Mucosa of stomach (tissue), 1 donor: ENCODE measurements around the gene STK39.
A peak's percentile ranks its signal among the peaks of the same experiment; 100 is the strongest.

Experiments
- H3K27me3 ChIP-seq: one replicate; pipeline ENCODE4 v1.7.0; 2013; ENCODE audit warnings: mild to moderate bottlenecking, low read length; ENCODE audit not compliant: control insufficient read depth, insufficient read depth
- H3K36me3 ChIP-seq: one replicate; pipeline ENCODE4 v1.7.0; 2013; ENCODE audit warnings: low read length; ENCODE audit not compliant: control insufficient read depth, insufficient read depth
- H3K4me1 ChIP-seq: one replicate; pipeline ENCODE4 v1.7.0; 2013; ENCODE audit warnings: mild to moderate bottlenecking, low read length; ENCODE audit not compliant: control insufficient read depth, insufficient read depth
- H3K4me3 ChIP-seq: one replicate; pipeline ENCODE4 v1.7.0; 2013; ENCODE audit warnings: low read length
- H3K9ac ChIP-seq: one replicate; pipeline ENCODE4 v1.7.0; 2013; ENCODE audit warnings: mild to moderate bottlenecking, low read length, moderate library complexity
- H3K9me3 ChIP-seq: one replicate; pipeline ENCODE4 v1.7.0; 2013; ENCODE audit warnings: mild to moderate bottlenecking, low read length, moderate library complexity; ENCODE audit not compliant: control insufficient read depth
- donor health status: Pancreatic carcinoma.

The STK39 gene

DNA sequence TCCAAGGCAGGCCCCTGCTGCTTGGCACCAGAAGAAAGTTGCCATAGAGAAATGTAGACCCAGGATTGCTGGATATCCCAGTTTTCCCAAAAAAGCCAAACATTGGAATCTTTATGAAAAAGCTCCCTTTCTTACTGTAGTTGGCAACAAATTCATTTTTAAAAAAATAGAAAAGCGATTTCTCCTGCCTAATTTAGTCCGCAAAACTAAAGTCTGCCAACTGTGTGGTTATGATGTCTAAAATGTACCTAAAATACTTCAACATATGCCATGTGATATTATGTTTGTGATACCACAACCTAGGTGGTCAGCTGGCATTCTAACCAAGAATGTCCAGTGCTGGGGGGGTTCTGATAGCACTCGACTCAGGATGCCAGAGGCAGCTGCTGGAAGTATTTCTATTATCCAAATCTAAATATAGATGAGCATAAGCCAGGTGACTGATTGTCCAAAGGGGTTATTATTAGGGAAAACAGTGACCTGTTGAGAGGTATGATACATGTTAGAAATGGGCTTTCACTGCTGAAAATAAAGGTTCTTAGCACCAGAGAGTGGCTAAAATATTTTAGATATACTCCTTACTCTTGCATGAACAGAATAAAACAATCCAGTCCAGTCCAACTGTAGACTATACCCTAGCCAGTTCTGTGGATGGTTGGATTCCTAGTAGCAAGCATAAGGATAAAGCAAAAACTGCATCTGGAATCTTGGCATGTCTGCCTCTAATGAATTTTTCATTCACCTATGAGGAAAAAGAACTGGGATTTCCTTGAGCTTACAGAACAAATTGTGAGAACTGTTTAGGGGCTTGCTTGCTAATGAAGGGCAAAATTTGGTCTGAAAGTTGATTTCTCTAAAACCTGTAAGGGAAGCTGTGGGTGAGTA, 101.7 kb downstream of the STK39 start:
- H3K4me1 ChIP-seq: peaks cover 12% of the 10 kb centered on the region
- H3K9ac ChIP-seq: no peak overlapping the region

DNA sequence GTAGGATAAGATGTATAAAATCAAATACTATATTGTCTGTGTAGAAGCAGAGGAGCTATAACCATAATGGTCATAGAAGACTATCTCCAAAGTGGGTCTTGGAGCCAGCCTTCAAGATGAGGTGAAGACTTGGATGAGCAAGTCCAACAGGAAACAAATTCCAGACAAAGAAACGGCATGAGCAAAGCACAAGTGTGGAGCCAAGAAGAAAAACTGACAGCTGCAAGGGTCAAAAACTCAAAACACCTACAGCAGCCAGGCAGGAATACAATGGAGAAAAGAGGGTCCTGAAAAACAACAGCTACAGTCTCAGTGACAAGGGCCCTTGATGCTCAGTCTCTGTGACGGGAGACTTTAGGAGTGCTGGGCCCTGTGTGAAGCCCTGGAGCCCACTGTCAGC, 102.4 kb downstream of the STK39 start:
- H3K36me3 ChIP-seq: no peaks in the 10 kb centered on the region
- no peaks in the 10 kb centered on the region for H3K9me3 ChIP-seq
- no peak overlapping the region for H3K4me3 ChIP-seq
- no peak overlapping the region for H3K9ac ChIP-seq
- H3K4me1 ChIP-seq: peaks cover 19% of the 10 kb centered on the region
- H3K27me3 ChIP-seq: no peaks in the 10 kb centered on the region

More for the DNA sequence above, 101.7 kb downstream of the STK39 start:
- Histone ChIP-seq H3K4me3 (no peak overlapping the region), H3K27me3 (no peaks in the 10 kb centered on the region), H3K36me3 (no peaks in the 10 kb centered on the region), H3K9me3 (no peaks in the 10 kb centered on the region)

DNA sequence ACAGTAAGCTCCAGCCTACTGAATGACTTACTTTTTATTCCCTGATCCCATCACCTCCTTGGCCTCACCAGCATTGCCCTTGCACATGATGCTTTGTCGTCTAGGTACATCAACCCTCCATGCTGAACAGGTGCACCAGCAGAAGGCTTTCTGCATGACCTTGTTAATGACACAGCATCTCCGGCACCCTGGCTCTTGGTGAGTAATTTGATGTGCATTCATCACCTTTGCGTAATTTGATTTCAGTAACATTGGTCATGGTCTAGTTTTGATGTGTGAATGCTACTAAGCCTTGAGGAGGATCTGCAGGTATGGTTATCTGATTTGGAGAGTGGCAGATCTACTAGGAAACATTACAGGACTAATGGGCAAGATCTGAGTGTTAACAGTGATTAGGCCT, 103.6 kb downstream of the STK39 start:
- Histone ChIP-seq H3K4me1 (peaks cover 26% of the 10 kb centered on the region), H3K36me3 (no peaks in the 10 kb centered on the region), H3K27me3 (no peaks in the 10 kb centered on the region), H3K9ac (no peak overlapping the region), H3K4me3 (no peak overlapping the region), H3K9me3 (no peaks in the 10 kb centered on the region)

DNA sequence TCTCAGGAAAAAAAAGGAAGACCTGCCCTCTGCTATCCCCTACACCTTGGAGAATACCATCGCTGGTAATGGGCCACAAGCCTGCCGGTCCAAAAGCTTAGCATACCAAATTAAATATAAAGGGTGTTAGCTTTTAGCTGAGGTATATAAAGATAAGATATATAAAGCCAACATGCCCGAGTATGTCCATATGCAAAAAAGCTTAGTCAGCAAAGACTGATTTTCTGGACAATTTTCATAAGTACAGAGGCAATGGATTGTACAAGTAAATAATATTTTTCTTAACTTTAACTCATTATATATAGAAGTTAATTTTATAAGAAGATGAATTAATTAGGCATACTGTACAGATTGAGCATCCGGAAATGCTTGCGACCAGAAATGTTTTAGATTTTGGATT, 106.5 kb downstream of the STK39 start:
- no peaks in the 10 kb centered on the region for H3K27me3 ChIP-seq
- H3K9ac ChIP-seq: no peak overlapping the region
- H3K36me3 ChIP-seq: no peaks in the 10 kb centered on the region
- H3K9me3 ChIP-seq: no peaks in the 10 kb centered on the region
- H3K4me1 ChIP-seq: peaks cover 44% of the 10 kb centered on the region
- no peak overlapping the region for H3K4me3 ChIP-seq

GRCh38 chr2:168139852-168140251, 107.5 kb downstream of the STK39 start:
- no peaks in the 10 kb centered on the region for H3K27me3 ChIP-seq
- no peaks in the 10 kb centered on the region for H3K9me3 ChIP-seq
- no peak overlapping the region for H3K9ac ChIP-seq
- H3K4me3 ChIP-seq: no peak overlapping the region
- peaks cover 49% of the 10 kb centered on the region for H3K4me1 ChIP-seq
- no peaks in the 10 kb centered on the region for H3K36me3 ChIP-seq

DNA sequence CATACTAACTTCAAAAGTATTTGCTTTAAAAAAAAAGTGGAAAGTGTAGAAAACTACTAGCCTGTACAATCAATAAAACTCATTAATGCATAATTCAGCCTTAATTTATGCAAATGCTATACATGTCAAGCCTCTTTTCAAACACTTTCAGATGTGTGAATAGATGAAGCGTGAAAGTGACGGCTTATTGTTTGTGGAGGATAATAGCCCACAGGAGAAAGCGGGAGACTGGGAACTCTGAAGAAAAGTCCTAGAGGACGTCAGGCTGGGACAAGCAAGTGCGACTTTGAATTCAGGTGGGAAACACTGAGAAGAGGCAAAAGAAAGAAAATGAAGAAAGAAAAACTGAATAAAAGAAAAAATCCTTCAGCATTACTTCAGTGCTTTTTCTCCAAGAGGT, 108.5 kb downstream of the STK39 start:
- Histone ChIP-seq H3K9me3 (no peaks in the 10 kb centered on the region), H3K36me3 (no peaks in the 10 kb centered on the region), H3K9ac (peak overlapping the region; percentile 42), H3K4me1 (peaks cover 49% of the 10 kb centered on the region), H3K27me3 (no peaks in the 10 kb centered on the region), H3K4me3 (no peak overlapping the region)

DNA sequence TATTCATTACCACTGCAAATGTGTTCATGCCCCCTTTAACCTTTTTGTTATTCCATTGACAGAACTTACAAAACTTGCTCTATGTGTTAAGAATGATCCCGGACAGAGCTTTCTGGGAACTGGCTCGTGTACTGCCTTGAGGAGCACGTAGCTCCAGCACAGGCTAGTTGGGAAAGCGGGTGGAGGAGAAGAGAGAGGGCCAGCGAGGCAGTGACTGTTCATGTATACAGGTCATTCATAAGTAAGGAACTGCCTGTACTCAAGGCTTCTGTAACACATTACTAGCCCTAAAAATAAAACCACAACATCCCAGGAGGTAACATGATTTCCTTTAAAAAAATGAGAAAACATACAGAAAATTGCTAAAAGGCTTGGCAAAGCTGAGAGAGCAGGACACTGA, 109.0 kb downstream of the STK39 start:
- Histone ChIP-seq H3K9me3 (no peaks in the 10 kb centered on the region), H3K9ac (peak overlapping the region; percentile 42), H3K4me1 (peaks cover 49% of the 10 kb centered on the region), H3K27me3 (no peaks in the 10 kb centered on the region), H3K36me3 (no peaks in the 10 kb centered on the region), H3K4me3 (no peak overlapping the region)

GRCh38 chr2:168137510-168138180, 109.8 kb downstream of the STK39 start:
- Histone ChIP-seq H3K9me3 (no peaks in the 10 kb centered on the region), H3K36me3 (no peaks in the 10 kb centered on the region), H3K4me1 (peaks cover 49% of the 10 kb centered on the region), H3K27me3 (no peaks in the 10 kb centered on the region), H3K9ac (peak overlapping the region; percentile 42), H3K4me3 (no peak overlapping the region)

- H3K36me3 ChIP-seq: no peaks in the 10 kb centered on the region
- no peak overlapping the region for H3K4me3 ChIP-seq
- H3K27me3 ChIP-seq: no peaks in the 10 kb centered on the region
- peaks cover 45% of the 10 kb centered on the region for H3K4me1 ChIP-seq
- H3K9me3 ChIP-seq: no peaks in the 10 kb centered on the region
- H3K9ac ChIP-seq: no peak overlapping the region
Observed at GRCh38 chr2:168136392-168136977, 110.9 kb downstream of the STK39 start.

DNA sequence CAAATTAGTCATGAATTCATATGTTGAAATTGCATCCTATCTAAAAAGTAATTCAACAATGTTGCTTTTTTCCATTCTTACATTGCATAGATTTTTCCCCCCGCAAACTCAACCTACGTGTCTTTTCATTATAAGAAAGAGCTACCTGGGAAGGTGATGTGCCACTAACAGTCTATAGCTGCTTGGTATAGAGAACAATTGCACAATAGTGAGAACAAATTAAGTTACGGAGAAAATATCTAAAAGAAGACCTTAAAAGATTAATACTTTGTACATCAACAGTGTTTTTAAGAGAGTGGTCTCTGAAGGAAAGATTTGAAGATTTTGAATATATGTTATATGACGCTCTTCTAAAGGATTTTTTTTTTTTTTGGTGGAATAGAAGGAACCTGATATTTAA, 111.8 kb downstream of the STK39 start:
- Histone ChIP-seq H3K9me3 (no peaks in the 10 kb centered on the region), H3K27me3 (no peaks in the 10 kb centered on the region), H3K4me1 (peaks cover 47% of the 10 kb centered on the region)

DNA sequence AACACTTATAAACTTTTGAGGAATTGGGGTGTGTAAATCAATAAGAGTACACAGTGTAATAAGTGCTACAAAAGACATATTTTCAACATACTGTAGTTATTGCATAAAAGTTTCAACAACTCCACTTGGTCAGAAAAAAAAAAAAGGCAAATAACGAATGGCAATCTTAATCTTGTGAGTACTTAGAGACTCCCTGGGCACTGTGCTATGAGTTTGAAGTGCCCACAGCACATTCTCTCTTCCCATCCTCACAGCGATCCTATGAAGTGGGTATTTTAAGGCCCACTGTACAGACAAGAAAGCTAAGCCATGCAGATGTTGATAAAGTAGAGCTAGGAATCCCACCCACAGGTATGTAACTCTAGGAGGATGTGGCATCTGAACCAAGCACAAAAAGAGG, 112.3 kb downstream of the STK39 start:
- H3K9me3 ChIP-seq: no peaks in the 10 kb centered on the region
- no peaks in the 10 kb centered on the region for H3K27me3 ChIP-seq
- no peak overlapping the region for H3K9ac ChIP-seq
- H3K4me3 ChIP-seq: no peak overlapping the region
- H3K36me3 ChIP-seq: no peaks in the 10 kb centered on the region
- peaks cover 47% of the 10 kb centered on the region for H3K4me1 ChIP-seq

More for the DNA sequence above, 111.8 kb downstream of the STK39 start:
- H3K4me3 ChIP-seq: no peak overlapping the region
- H3K9ac ChIP-seq: no peak overlapping the region
- no peaks in the 10 kb centered on the region for H3K36me3 ChIP-seq

- H3K27me3 ChIP-seq: no peaks in the 10 kb centered on the region
- no peak overlapping the region for H3K4me3 ChIP-seq
- peaks cover 45% of the 10 kb centered on the region for H3K4me1 ChIP-seq
- H3K36me3 ChIP-seq: no peaks in the 10 kb centered on the region
- H3K9ac ChIP-seq: no peak overlapping the region
- H3K9me3 ChIP-seq: no peaks in the 10 kb centered on the region
Observed at GRCh38 chr2:168134485-168134884, 112.9 kb downstream of the STK39 start.
